Measurements from ENCODE around the gene EQTN. TPM values are rescaled to one million over a fixed set of nuclear protein-coding genes. Genes with fewer than 3 reads are reported as not detected.

Gene EQTN
- total RNA-seq, 1 donor from 2014 or later = not detected

DNA sequence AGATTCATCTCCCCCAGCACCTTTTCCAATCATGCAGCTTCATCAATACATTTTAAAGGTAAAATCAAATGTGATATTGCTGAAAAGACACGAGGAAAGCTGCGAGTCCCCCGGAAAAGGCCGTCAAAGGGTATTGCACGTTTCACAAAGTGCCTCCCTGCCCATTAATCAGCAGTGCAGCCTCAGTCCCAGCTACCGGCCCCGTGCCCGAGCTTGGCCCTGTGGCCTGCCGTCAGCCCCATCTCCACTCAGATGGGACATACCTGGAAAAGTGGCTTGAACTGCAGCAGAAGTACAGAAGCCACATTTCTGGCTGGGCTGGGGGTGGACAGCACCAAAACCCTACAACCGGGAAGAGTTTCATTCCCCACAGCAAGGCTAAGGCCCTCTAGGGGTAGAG is 39.9 kb upstream of the EQTN start:
- no peaks in the 10 kb centered on the region for H3K36me3 Mint-ChIP-seq (ENCODE audit: low read depth, unreplicated experiment)
- Histone ChIP-seq H3K4me1 (ENCODE audit: insufficient read depth, low read length) (peaks cover 3% of the 10 kb centered on the region), H3K9me3 (ENCODE audit: insufficient read depth, low read depth, low read length) (no peaks in the 10 kb centered on the region), H3K27ac (ENCODE audit: low read depth, low read length) (no peak overlapping the region), H3K79me2 (ENCODE audit: insufficient read depth, low read length) (no peaks in the 10 kb centered on the region), H2AFZ (ENCODE audit: low read depth, low read length) (no peak overlapping the region), H3K36me3 (ENCODE audit: insufficient read depth, low read length) (no peaks in the 10 kb centered on the region), H3K9ac (ENCODE audit: low read length) (no peak overlapping the region), H3K27me3 (ENCODE audit: insufficient read depth, low read length) (peaks cover 3% of the 10 kb centered on the region), H3K4me2 (ENCODE audit: low read length) (no peak overlapping the region), H3K4me3 (ENCODE audit: insufficient read depth, low read depth, low read length) (no peak overlapping the region), H4K20me1 (ENCODE audit: insufficient read depth, low read length) (no peaks in the 10 kb centered on the region)
- DNase-seq (ENCODE audit: low read depth) (no peak), FAIRE-seq (no peak)
- H3K9me3 Mint-ChIP-seq (ENCODE audit: unreplicated experiment) = peaks cover 2% of the 10 kb centered on the region
- H3K27me3 Mint-ChIP-seq (ENCODE audit: low read depth, unreplicated experiment) = peaks cover 2% of the 10 kb centered on the region
- no peak overlapping the region for H3K4me3 Mint-ChIP-seq (ENCODE audit: unreplicated experiment)
- no peak for TF ChIP-seq EZH2 (IDR thresholded peaks at IDR 0.05; ENCODE audit: insufficient read depth, low read length)
- TF ChIP-seq, protein P1, sequence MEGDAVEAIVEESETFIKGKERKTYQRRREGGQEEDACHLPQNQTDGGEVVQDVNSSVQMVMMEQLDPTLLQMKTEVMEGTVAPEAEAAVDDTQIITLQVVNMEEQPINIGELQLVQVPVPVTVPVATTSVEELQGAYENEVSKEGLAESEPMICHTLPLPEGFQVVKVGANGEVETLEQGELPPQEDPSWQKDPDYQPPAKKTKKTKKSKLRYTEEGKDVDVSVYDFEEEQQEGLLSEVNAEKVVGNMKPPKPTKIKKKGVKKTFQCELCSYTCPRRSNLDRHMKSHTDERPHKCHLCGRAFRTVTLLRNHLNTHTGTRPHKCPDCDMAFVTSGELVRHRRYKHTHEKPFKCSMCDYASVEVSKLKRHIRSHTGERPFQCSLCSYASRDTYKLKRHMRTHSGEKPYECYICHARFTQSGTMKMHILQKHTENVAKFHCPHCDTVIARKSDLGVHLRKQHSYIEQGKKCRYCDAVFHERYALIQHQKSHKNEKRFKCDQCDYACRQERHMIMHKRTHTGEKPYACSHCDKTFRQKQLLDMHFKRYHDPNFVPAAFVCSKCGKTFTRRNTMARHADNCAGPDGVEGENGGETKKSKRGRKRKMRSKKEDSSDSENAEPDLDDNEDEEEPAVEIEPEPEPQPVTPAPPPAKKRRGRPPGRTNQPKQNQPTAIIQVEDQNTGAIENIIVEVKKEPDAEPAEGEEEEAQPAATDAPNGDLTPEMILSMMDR (IDR thresholded peaks at IDR 0.05; ENCODE audit: insufficient read depth, low read depth, low read length) = no peak
- H3K4me1 Mint-ChIP-seq (ENCODE audit: low read depth, unreplicated experiment) = peaks cover 23% of the 10 kb centered on the region
- H3K27ac Mint-ChIP-seq (ENCODE audit: unreplicated experiment) = no peak overlapping the region

DNA sequence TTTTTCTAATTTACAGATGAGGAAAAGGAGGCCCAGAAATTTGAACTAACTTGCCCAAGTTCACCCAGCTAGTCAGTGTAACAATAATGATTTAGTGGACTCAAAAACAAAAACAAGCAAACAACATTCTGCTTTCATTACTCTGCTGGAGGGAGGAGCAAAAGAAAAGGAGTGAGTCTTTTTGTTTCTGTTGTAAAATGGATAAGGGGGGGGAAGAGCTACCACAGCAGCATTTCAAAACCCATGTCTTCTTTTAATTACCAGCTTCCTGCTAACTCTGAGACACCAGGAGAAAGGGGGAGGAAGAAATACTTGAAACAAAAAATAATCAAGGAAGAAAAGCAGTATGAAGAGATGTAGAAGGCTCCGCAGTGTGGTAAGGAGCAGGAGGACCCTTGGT is 39.2 kb upstream of the EQTN start:
- Mint-ChIP-seq H3K4me3 (ENCODE audit: unreplicated experiment) (no peak overlapping the region), H3K27ac (ENCODE audit: unreplicated experiment) (no peak overlapping the region), H3K4me1 (ENCODE audit: low read depth, unreplicated experiment) (peaks cover 18% of the 10 kb centered on the region), H3K36me3 (ENCODE audit: low read depth, unreplicated experiment) (no peaks in the 10 kb centered on the region), H3K9me3 (ENCODE audit: unreplicated experiment) (no peaks in the 10 kb centered on the region), H3K27me3 (ENCODE audit: low read depth, unreplicated experiment) (peaks cover 2% of the 10 kb centered on the region)
- Histone ChIP-seq H4K20me1 (ENCODE audit: insufficient read depth, low read length) (no peaks in the 10 kb centered on the region), H3K4me3 (ENCODE audit: insufficient read depth, low read depth, low read length) (no peak overlapping the region), H3K79me2 (ENCODE audit: insufficient read depth, low read length) (no peaks in the 10 kb centered on the region), H3K4me2 (ENCODE audit: low read length) (no peak overlapping the region), H2AFZ (ENCODE audit: low read depth, low read length) (no peak overlapping the region), H3K27me3 (ENCODE audit: insufficient read depth, low read length) (peaks cover 3% of the 10 kb centered on the region), H3K9me3 (ENCODE audit: insufficient read depth, low read depth, low read length) (no peaks in the 10 kb centered on the region), H3K27ac (ENCODE audit: low read depth, low read length) (no peak overlapping the region), H3K36me3 (ENCODE audit: insufficient read depth, low read length) (no peaks in the 10 kb centered on the region), H3K9ac (ENCODE audit: low read length) (no peak overlapping the region), H3K4me1 (ENCODE audit: insufficient read depth, low read length) (peaks cover 3% of the 10 kb centered on the region)
- DNase-seq (ENCODE audit: low read depth) (no peak), FAIRE-seq (no peak)
- TF ChIP-seq EZH2 (IDR thresholded peaks at IDR 0.05; ENCODE audit: insufficient read depth, low read length) = no peak
- TF ChIP-seq, protein P1 (IDR thresholded peaks at IDR 0.05; ENCODE audit: insufficient read depth, low read depth, low read length) = no peak

DNA sequence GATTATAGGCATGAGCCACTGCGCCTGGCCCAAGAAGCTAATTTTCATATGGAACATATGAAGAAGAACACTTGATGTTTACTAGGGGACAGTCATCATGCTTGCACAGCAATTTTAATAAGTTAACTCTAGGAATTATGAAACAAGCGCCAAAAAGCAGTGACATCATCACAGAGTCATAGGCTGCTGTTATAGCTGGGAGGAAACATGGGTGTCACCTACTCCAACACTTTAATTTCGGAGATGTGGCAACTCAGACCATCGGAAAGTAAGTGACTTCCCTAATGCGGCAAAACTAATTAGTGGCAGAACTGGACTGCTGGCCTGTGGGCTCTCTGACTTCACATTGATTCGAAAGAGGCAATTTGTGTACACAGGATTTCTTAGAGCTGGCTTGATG is 38.1 kb upstream of the EQTN start:
- H3K9ac ChIP-seq (ENCODE audit: low read length) = no peak overlapping the region
- H3K27ac ChIP-seq (ENCODE audit: low read depth, low read length) = no peak overlapping the region
- H3K36me3 Mint-ChIP-seq (ENCODE audit: low read depth, unreplicated experiment) = no peaks in the 10 kb centered on the region
- H3K27me3 ChIP-seq (ENCODE audit: insufficient read depth, low read length) = peaks cover 3% of the 10 kb centered on the region
- peaks cover 2% of the 10 kb centered on the region for H3K27me3 Mint-ChIP-seq (ENCODE audit: low read depth, unreplicated experiment)
- no peaks in the 10 kb centered on the region for H3K9me3 ChIP-seq (ENCODE audit: insufficient read depth, low read depth, low read length)
- H3K9me3 Mint-ChIP-seq (ENCODE audit: unreplicated experiment) = no peaks in the 10 kb centered on the region
- TF ChIP-seq, protein P1 (IDR thresholded peaks at IDR 0.05; ENCODE audit: insufficient read depth, low read depth, low read length) = no peak
- no peak for TF ChIP-seq EZH2 (IDR thresholded peaks at IDR 0.05; ENCODE audit: insufficient read depth, low read length)
- H4K20me1 ChIP-seq (ENCODE audit: insufficient read depth, low read length) = no peaks in the 10 kb centered on the region
- DNase-seq (ENCODE audit: low read depth) = no peak
- no peak overlapping the region for H3K27ac Mint-ChIP-seq (ENCODE audit: unreplicated experiment)
- FAIRE-seq = no peak
- no peak overlapping the region for H3K4me3 Mint-ChIP-seq (ENCODE audit: unreplicated experiment)
- no peaks in the 10 kb centered on the region for H3K79me2 ChIP-seq (ENCODE audit: insufficient read depth, low read length)
- H3K4me1 Mint-ChIP-seq (ENCODE audit: low read depth, unreplicated experiment) = peaks cover 11% of the 10 kb centered on the region
- H3K4me3 ChIP-seq (ENCODE audit: insufficient read depth, low read depth, low read length) = no peak overlapping the region
- no peaks in the 10 kb centered on the region for H3K36me3 ChIP-seq (ENCODE audit: insufficient read depth, low read length)
- H3K4me2 ChIP-seq (ENCODE audit: low read length) = no peak overlapping the region
- peaks cover 3% of the 10 kb centered on the region for H3K4me1 ChIP-seq (ENCODE audit: insufficient read depth, low read length)
- H2AFZ ChIP-seq (ENCODE audit: low read depth, low read length) = no peak overlapping the region
